Measurements from ENCODE around the gene GLYR1. TPM values are rescaled to one million over a fixed set of nuclear protein-coding genes. Genes with fewer than 3 reads are reported as not detected.

GLYR1 gene
- total and polyA plus RNA-seq, 9 of the 15 experiments (the other 6 are each of a cell fraction or from before 2014, with no cell fraction given): 6.7 to 99.2 (median 60.2) TPM

DNA sequence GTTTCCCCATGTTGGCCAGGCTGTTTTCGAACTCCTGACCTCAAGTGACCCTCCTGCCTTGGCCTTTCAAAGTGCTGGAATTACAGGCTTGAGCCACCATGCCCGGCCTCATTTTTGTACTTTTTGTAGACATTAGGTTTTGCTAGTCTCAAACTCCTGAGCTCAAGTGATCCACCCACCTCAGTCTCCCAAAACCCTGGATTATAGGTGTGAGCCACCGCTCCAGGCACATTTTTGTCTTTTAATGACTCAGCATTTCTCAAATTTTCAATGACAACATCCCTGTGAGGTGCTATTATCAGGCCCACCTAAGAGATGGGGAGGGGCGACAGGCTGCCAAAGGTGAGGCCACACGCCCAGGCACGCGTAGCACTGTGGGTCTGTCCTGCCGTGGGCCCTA lies 60.0 kb downstream of the GLYR1 start:
- Histone ChIP-seq H3K27me3 (ENCODE audit: control insufficient read depth in 2 of 2, insufficient read depth in 2 of 2, low read length in 2 of 2) (no peaks in the 10 kb centered on the region), H3K27ac (ENCODE audit: extremely low read depth, low read depth, low read length) (peak overlapping the region; percentile 51; the same call in 2 of the 3 replicates), H2AFZ (ENCODE audit: low read depth, low read length) (no peak overlapping the region), H3K4me1 (replicated peaks in 1 of 2; ENCODE audit: control insufficient read depth in 2 of 2, insufficient read depth in 2 of 2, low read length in 2 of 2) (peaks cover 19 to 38% of the 10 kb centered on the region in 2 experiments; a peak in 4 of 5 replicates), H3K4me3 (no peak overlapping the region), H4K20me1 (replicated peaks; ENCODE audit: control insufficient read depth, insufficient read depth, low read length) (no peaks in the 10 kb centered on the region), H3K36me3 (ENCODE audit: control insufficient read depth, insufficient read depth, low read length) (no peaks in the 10 kb centered on the region), H3K9ac (ENCODE audit: insufficient read depth in 1 of 2, low read depth in 2 of 2, low read length in 2 of 2) (peak overlapping the region in 1 of 2 experiments; percentile 68; a peak in 1 of 4 replicates), H3K9me3 (replicated peaks; ENCODE audit: control insufficient read depth, insufficient read depth, low read depth, low read length) (no peaks in the 10 kb centered on the region), H3K4me2 (ENCODE audit: insufficient read depth, low read length) (no peak overlapping the region), H3K9me1 (ENCODE audit: control insufficient read depth, insufficient read depth, low read length) (no peaks in the 10 kb centered on the region), H3K79me2 (ENCODE audit: control insufficient read depth, insufficient read depth, low read length) (no peaks in the 10 kb centered on the region)
- 65% methylated on average over 7 of the region's 8 CpGs for WGBS (ENCODE audit: insufficient coverage, low coverage, missing lambda C conversion rate)
- peak; percentile 15 for FAIRE-seq
- in situ Hi-C loops (cut with MboI) (no loop called here), intact Hi-C loops (cut with micrococcal nuclease) (no loop called here)
- ATAC-seq: no peak; the same call in 2 of the 3 replicates
- BruUV-seq (replicated peaks): no TSS peak
- DNase-seq (ENCODE audit: extremely low read depth in 1 of 4, low spot score in 3 of 4): peak in 2 of 4 experiments; percentile 46 to 52
- CTCF ChIA-PET (ENCODE audit: low intra/inter-chr PET ratio): no interaction called here
- POLR2A ChIA-PET: interaction anchor here (0.7 to 1.4 kb wide), 4 partner anchors 16 to 126 kb away, joined by 3 to 4 read pairs (median 4); partner anchors contain the start of genes ANKS3, DNAAF8 and ROGDI
- TF ChIP-seq ZFX (CRISPR knock-in tag; IDR thresholded peaks at IDR 0.05): no peak
- TF ChIP-seq BRD9 (IDR thresholded peaks at IDR 0.05; ENCODE audit: low read depth, partially characterized antibody): no peak
- peak; percentile 98 for TF ChIP-seq ZNF316 (IDR thresholded peaks at IDR 0.05)
- TF ChIP-seq, protein P1, sequence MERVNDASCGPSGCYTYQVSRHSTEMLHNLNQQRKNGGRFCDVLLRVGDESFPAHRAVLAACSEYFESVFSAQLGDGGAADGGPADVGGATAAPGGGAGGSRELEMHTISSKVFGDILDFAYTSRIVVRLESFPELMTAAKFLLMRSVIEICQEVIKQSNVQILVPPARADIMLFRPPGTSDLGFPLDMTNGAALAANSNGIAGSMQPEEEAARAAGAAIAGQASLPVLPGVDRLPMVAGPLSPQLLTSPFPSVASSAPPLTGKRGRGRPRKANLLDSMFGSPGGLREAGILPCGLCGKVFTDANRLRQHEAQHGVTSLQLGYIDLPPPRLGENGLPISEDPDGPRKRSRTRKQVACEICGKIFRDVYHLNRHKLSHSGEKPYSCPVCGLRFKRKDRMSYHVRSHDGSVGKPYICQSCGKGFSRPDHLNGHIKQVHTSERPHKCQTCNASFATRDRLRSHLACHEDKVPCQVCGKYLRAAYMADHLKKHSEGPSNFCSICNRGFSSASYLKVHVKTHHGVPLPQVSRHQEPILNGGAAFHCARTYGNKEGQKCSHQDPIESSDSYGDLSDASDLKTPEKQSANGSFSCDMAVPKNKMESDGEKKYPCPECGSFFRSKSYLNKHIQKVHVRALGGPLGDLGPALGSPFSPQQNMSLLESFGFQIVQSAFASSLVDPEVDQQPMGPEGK (CRISPR knock-in tag; IDR thresholded peaks at IDR 0.05; ENCODE audit: borderline replicate concordance): no peak
- peak; percentile 94 for TF ChIP-seq MAFF (IDR thresholded peaks at IDR 0.05; ENCODE audit: low read length)
- TF ChIP-seq, protein P2, sequence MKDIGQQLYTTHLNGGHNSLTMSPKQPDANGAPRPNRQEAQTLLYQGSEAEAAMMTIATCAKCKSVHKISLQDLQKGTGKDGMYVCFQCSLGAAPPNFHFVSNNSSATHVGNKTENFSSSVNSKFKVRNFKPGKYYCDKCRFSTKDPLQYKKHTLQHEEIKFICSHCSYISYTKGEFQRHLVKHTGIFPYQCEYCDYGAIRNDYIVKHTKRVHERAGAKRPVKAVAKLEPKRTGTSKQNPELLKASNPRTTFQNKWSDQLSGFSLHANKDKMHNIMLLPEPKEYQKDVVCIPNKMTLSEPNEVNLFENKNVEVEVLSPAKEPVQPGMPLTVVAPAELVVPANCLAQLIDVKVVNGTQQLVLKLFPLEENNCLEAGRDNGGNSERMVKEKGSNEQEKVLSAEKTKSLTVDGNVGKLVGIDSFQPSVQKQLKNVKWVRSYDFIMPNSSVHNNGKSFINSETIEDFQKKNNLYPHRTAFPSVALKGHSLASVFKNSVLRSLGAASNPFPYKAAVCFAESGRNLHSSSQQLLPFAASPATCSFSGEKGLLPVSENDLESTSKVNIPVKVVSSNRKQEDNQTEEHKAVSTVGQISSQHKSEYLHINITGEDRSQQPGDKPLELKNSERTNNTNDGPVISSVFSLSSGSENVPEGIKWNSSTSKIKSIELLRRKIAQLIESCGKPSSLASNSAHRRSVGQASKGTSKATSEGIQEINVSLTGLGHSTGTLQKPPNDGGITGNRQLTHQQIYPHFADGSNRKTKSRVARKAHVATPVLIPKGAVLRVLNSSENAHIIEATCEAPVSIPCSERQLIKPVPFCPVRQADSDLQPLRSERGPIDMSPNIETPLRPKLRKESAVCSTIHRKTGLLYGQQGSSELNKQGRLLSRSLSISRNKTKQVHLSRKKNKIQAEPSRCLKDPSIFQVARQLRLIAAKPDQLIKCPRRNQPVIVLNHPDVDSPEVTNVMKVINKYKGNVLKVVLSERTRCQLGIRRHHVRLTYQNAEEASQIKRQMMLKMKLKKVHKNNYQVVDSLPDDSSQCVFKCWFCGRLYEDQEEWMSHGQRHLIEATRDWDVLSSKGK (CRISPR knock-in tag; IDR thresholded peaks at IDR 0.05): no peak
- TF ChIP-seq DPF2 (IDR thresholded peaks at IDR 0.05): peak; percentile 60; the same call in 1 of the 2 replicates
- peak; percentile 86 for TF ChIP-seq NFE2 (IDR thresholded peaks at IDR 0.05; ENCODE audit: low read depth)
- TF ChIP-seq BACH1 (tag; IDR thresholded peaks at IDR 0.05): peak; percentile 72; the same call in 1 of the 2 replicates
- TF ChIP-seq ZNF431 (CRISPR knock-in tag; IDR thresholded peaks at IDR 0.05): no peak
- TF ChIP-seq, protein P3, sequence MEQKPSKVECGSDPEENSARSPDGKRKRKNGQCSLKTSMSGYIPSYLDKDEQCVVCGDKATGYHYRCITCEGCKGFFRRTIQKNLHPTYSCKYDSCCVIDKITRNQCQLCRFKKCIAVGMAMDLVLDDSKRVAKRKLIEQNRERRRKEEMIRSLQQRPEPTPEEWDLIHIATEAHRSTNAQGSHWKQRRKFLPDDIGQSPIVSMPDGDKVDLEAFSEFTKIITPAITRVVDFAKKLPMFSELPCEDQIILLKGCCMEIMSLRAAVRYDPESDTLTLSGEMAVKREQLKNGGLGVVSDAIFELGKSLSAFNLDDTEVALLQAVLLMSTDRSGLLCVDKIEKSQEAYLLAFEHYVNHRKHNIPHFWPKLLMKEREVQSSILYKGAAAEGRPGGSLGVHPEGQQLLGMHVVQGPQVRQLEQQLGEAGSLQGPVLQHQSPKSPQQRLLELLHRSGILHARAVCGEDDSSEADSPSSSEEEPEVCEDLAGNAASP (IDR thresholded peaks at IDR 0.05): peak; percentile 56; the same call in 1 of the 2 replicates
- TF ChIP-seq, protein P4, sequence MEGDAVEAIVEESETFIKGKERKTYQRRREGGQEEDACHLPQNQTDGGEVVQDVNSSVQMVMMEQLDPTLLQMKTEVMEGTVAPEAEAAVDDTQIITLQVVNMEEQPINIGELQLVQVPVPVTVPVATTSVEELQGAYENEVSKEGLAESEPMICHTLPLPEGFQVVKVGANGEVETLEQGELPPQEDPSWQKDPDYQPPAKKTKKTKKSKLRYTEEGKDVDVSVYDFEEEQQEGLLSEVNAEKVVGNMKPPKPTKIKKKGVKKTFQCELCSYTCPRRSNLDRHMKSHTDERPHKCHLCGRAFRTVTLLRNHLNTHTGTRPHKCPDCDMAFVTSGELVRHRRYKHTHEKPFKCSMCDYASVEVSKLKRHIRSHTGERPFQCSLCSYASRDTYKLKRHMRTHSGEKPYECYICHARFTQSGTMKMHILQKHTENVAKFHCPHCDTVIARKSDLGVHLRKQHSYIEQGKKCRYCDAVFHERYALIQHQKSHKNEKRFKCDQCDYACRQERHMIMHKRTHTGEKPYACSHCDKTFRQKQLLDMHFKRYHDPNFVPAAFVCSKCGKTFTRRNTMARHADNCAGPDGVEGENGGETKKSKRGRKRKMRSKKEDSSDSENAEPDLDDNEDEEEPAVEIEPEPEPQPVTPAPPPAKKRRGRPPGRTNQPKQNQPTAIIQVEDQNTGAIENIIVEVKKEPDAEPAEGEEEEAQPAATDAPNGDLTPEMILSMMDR (IDR thresholded peaks at IDR 0.05 in 2 of 3, conservative IDR thresholded peaks at IDR 0.05 in 1 of 3; ENCODE audit: insufficient read depth in 2 of 3, low read depth in 1 of 3, low read length in 3 of 3): no peak
- no peak for TF ChIP-seq RFX7 (CRISPR knock-in tag; IDR thresholded peaks at IDR 0.05)
- TF ChIP-seq ARID1B (IDR thresholded peaks at IDR 0.05): 0 out of 2 replicates have a peak, but pooled peaks have one; percentile 15

Measured in K562 (cell line).